Endothelial cell of hepatic sinusoid (primary cell): ENCODE results near the gene ZNF132.
"Not testable (repeated sequence)": the region's sequence is repeated elsewhere in the genome, so short reads cannot be mapped to it uniquely, and the experiment has no call there.

ENCODE experiments used
- in situ Hi-C: cut with HindIII; loops from 2 replicates; pipeline ENCODE4 v1.10.0; 2017; ENCODE audit warnings: low sequenced_read_pairs

Gene ZNF132

DNA sequence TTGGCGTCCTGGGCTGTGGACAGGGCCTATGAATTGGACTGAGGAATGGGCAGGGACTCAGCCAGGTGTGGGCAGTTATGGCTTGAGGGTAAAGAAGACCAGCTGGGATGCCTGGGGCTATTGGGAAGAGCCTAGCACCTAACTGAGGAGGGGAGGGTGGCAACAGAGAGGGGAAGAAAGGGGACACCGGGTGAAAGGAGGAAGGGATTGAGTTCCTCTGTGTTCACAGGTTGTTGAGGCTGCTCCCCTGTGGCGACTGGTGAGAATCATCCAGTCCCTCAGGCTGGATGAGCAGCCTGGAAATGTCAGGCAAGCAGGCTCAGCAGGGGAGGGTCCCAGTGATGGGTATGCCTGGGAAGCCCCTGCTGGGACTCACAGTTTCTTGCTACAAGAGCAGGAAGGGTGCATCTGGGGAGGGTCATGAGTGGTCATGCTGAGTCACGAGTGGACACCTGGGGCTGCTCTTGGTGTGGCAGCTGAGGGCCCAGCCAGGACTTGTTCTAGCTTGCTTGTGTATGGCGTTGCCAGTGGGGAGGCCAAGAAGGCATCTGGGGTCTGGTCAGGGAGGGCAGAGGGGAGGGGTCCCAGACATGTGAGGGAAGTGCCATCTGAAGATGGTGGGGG is 28.4 kb upstream of the ZNF132 start:
- in situ Hi-C loops, result no loop called here

DNA sequence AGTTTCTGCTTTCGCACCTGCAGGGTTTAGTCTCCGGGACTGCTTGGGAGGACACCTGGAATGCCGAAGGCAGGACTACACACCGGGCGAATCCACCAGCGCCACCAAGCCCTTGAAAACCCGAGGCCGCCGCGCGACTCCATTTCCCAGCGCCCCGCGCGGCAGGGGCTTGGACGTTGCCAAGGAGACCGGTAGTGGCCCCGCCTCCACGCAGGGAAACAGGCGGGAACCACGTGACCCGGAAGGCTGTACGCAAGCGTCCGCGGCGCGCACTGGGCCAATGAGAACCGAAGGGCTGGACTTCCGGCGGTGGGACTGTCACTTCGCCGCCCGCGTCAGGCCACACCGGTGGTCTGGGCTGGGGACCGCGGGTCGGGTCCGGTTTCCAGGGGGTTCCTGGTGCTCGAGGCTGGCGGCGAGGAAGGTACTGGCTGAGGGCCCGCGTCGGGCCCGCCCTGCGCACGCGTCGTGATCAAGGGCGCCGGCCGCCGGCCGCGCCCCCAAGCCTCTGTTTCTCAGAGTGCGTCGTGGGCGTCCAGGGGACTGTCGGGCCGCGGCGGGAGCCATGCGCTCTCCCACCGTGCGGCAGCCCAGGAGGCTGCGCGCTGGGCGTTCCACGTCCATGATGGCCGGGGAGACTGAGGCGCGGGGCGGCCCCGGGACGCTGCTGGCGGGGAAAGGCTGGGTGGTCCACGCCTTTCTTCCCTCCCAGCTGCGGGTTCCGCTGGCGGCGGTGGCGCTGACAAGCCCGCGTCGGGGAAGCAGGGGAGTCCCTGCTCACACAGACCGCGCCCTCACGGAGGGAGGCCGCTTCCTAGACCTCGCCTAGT is 27.0 kb upstream of the ZNF132 start, which contains the start of gene ZNF324:
TSS of gene ZNF324 (plus strand) at position 321 of the 830 bp plus-strand sequence. CDS start 2,106 bp downstream, outside the sequence.
- in situ Hi-C loops, result no loop called here

GRCh38 chr19:58466089-58466759 is 26.3 kb upstream of the ZNF132 start:
- in situ Hi-C loops, result no loop called here

GRCh38 chr19:58460039-58460438 is 20.1 kb upstream of the ZNF132 start:
- in situ Hi-C loops, result no loop called here

DNA sequence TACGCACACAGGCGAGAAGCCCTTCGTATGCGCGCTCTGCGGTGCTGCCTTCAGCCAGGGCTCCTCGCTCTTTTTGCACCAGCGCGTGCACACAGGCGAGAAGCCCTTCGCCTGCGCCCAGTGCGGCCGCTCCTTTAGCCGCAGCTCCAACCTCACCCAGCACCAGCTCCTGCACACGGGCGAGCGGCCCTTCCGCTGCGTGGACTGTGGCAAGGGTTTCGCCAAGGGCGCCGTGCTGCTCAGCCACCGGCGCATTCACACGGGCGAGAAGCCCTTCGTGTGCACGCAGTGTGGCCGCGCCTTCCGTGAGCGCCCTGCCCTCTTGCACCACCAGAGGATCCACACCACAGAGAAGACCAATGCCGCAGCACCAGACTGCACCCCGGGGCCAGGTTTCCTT is 16.2 kb upstream of the ZNF132 start:
- in situ Hi-C loops, result loop anchor here (5.0 kb wide), 1 partner anchor 74 kb away; the partner anchor contains the start of gene ZNF837

- in situ Hi-C loops, result loop anchor here (5.0 kb wide), 1 partner anchor 73 kb away; the partner anchor contains the start of gene ZNF837
Observed at GRCh38 chr19:58455306-58455705, 15.4 kb upstream of the ZNF132 start.

GRCh38 chr19:58453743-58454142 is 13.8 kb upstream of the ZNF132 start:
- in situ Hi-C loops, result no loop called here

- in situ Hi-C loops, result no loop called here
Observed at GRCh38 chr19:58451358-58452101, 11.6 kb upstream of the ZNF132 start, which contains the start of gene ZNF324B. Gene ZNF324B (plus strand): TSS chr19:58451622. CDS start chr19:58453702, 2,080 bp downstream.

DNA sequence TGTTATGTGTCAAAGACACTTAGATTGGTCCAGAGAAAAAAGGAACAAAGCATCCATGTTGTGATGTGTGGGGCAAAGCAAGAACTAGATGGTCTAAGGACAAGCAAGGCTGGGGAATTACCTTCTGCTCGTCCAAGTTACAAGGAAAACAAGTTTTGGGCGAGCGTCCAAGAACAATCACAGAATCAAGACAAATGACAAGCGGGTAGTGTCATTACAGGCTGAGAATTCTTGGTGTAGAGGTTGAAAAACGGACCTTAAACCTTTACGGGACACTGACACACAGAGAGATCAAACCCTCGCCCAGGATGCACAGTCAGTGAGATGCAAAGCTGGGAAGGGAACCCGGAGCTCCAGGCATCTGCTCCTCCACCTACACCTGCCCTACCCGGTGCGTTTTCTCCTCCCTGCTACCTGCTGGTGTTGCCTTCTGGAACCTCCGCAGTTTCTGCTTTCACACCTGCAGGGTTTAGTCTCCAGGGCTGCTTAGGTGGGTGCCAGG is 11.0 kb upstream of the ZNF132 start:
- in situ Hi-C loops, result no loop called here

DNA sequence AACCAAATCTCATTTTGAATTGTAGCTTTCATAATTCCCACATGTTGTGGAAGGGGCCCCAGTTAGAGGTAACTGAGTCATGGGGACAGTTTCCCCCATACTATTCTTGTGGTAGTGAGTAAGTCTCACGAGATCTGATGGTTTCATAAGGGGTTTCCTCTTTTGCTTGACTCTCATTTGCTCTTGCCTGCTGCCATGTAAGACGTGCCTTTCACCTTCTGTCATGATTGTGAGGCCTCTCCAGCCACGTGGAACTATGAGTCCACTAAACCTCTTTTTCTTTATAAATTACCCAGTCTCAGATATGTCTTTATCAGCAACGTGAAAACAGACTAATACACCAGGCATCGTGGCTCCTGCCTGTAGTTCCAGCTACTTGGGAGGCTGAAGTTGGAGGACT is 10.0 kb upstream of the ZNF132 start:
- in situ Hi-C loops, result not testable (repeated sequence)

- in situ Hi-C loops, result not testable (repeated sequence)
Observed at GRCh38 chr19:58448860-58449259, 8.9 kb upstream of the ZNF132 start.

DNA sequence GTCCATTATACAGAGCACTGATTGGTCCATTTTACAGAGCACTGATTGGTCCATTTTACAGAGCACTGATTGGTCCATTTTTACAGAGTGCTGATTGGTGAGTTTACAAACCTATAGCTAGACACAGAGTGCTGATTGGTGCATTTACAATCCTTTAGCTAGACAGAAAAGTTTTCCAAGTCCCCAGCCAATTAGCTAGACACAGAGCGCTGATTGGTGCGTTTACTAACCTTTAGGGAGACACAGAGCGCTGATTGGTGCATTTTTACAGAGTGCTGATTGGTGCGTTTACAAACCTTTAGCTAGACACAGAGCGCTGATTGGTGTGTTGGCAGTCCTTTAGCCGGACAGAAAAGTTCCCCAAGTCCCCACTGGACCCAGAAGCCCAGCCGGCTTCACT is 3.0 kb upstream of the ZNF132 start:
- in situ Hi-C loops, result not testable (repeated sequence)

DNA sequence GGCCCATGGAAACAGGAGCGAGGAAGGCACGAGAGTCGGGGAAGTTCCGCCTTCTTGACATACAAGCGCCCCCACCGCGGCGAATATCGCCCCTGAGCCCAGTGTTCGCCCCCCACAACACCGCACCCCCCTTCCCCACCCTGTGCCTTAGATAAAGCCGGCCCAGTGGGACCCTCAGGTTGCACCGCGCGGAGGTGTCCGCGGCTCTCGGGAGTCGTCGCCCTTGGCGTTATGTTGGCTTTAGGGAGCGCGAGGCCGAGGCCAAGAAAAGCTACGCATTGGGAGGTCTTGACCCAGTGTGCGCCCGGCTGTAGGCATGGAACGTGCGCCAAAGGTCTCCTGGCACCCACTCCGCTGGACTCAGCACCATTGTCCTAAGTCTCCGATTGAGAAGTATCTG is 603 bp upstream of the ZNF132 start:
- in situ Hi-C loops, result no loop called here

- in situ Hi-C loops, result no loop called here
Observed at GRCh38 chr19:58434217-58434616, 5.7 kb downstream of the ZNF132 start.

GRCh38 chr19:58429745-58430144 is 10.2 kb downstream of the ZNF132 start:
- in situ Hi-C loops, result no loop called here

DNA sequence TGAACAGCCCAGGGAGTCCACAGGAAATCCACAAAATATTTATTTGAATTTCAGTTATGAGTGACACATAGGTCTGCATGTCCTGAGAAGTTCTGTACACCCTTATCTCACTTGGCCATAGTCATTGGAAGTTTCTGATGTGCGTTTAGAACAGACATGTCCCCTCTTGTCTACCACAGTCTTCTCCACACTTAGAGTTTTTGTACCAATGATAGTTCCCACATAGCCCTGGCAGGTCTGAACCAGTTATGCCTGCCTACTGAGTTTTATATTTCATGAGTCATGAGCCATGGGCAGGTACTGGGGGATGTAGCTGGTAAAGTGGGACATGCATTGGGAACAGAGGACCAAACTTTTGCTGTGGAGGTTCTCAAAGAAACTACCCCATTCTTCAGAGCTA is 11.3 kb downstream of the ZNF132 start:
- in situ Hi-C loops, result no loop called here

GRCh38 chr19:58417071-58417470 is 22.9 kb downstream of the ZNF132 start:
- in situ Hi-C loops, result no loop called here

DNA sequence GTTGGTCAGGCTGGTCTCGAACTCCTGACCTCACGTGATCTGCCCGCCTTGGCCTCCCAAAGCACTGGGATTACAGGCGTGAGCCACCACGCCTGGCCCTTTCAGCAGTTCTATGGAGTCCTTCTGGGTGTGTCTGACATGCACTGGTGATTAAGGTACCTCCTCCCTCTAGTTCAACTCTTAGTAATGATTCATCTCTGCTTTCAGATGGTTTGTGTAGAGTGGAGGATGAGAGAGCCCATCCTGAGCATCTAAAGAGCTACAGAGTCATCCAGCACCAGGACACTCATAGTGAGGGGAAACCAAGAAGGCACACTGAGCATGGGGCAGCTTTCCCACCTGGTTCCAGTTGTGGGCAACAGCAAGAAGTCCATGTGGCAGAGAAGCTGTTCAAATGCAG is 23.3 kb downstream of the ZNF132 start:
- in situ Hi-C loops, result no loop called here

- in situ Hi-C loops, result no loop called here
Observed at GRCh38 chr19:58409010-58409790, 30.8 kb downstream of the ZNF132 start.
